Measurements from ENCODE around the gene MCC. TPM values are rescaled to one million over a fixed set of nuclear protein-coding genes. Genes with fewer than 3 reads are reported as not detected.
A peak's percentile ranks its signal among the peaks of the same experiment; 100 is the strongest.

The MCC gene
- total RNA-seq, 1 experiment from 2014 or later: 7.6 TPM

GRCh38 chr5:113053511-113053995, 434.7 kb downstream of the MCC start:
- Histone ChIP-seq H3K4me2 (ENCODE audit: insufficient read depth, insufficient read length, low read length) (no peak overlapping the region), H3K23ac (ENCODE audit: insufficient read length, low read depth, low read length) (no peak overlapping the region), H2AK5ac (ENCODE audit: insufficient read length, low read length) (no peak overlapping the region), H3K14ac (ENCODE audit: insufficient read depth, low read length) (no peak overlapping the region), H2BK120ac (ENCODE audit: low read depth, low read length, poor library complexity, severe bottlenecking) (no peak overlapping the region), H4K5ac (ENCODE audit: insufficient read length, low read depth, low read length) (no peak overlapping the region), H3K4ac (ENCODE audit: low read depth, low read length) (no peak overlapping the region), H4K8ac (replicated peaks; ENCODE audit: insufficient read length, low read depth, low read length) (no peak overlapping the region), H4K20me1 (ENCODE audit: control insufficient read depth, insufficient read depth, insufficient read length) (no peaks in the 10 kb centered on the region), H3K18ac (ENCODE audit: insufficient read length, low read depth, low read length) (no peak overlapping the region), H3K27ac (ENCODE audit: insufficient read length, low read depth, low read length) (no peak overlapping the region), H2BK15ac (ENCODE audit: low read depth, low read length) (no peak overlapping the region), H3K79me2 (ENCODE audit: insufficient read depth, low read length) (no peaks in the 10 kb centered on the region), H2AFZ (ENCODE audit: low read length) (no peak overlapping the region), H3K4me1 (ENCODE audit: insufficient read depth, low read length) (no peaks in the 10 kb centered on the region), H3K9ac (ENCODE audit: extremely low read depth, insufficient read length, low read length) (no peak overlapping the region), H2BK5ac (ENCODE audit: insufficient read length, low read length) (no peak overlapping the region), H3K79me1 (ENCODE audit: insufficient read depth, low read depth, low read length, poor library complexity, severe bottlenecking) (no peaks in the 10 kb centered on the region), H4K91ac (ENCODE audit: insufficient read length, low read depth, low read length) (no peak overlapping the region), H3T11ph (ENCODE audit: low read length) (no peak overlapping the region), H3K9me3 (ENCODE audit: control insufficient read depth, low read depth, low read length) (no peaks in the 10 kb centered on the region), H2BK20ac (ENCODE audit: low read depth, low read length, poor library complexity, severe bottlenecking) (no peak overlapping the region), H2BK12ac (ENCODE audit: insufficient read length, low read depth, low read length) (no peak overlapping the region), H3K56ac (ENCODE audit: insufficient read length, low read depth, low read length) (no peak overlapping the region), H3K27me3 (ENCODE audit: insufficient read depth, low read length) (no peaks in the 10 kb centered on the region), H3K23me2 (ENCODE audit: insufficient read length, low read depth, low read length, poor library complexity, severe bottlenecking) (no peaks in the 10 kb centered on the region)
- Mint-ChIP-seq H3K27ac (peak overlapping the region in 1 of 3 experiments; percentile 86; a peak in 1 of 7 replicates), H3K4me3 (no peak overlapping the region), H3K27me3 (ENCODE audit: low read depth) (no peaks in the 10 kb centered on the region), H3K36me3 (ENCODE audit: insufficient read depth in 1 of 3, low read depth in 3 of 3) (peaks cover 0 to 2% (median 0%) of the 10 kb centered on the region in 3 experiments; a peak in 3 of 7 replicates), H3K4me1 (peaks cover 6 to 14% of the 10 kb centered on the region in 2 experiments), H3K9me3 (no peaks in the 10 kb centered on the region)
- no CpG with 5 or more reads among the region's 9 CpGs for WGBS (ENCODE audit: extremely low coverage, insufficient read length, low lambda C conversion rate)
- DNase-seq: peak; percentile 20
- TF ChIP-seq CTCF (conservative IDR thresholded peaks at IDR 0.05): no peak

Data from H9 (cell line).